ENCODE results near the gene COL20A1.

GRCh38 chr20:63264000-63264399 lies 29.0 kb upstream of the COL20A1 start:
- no peak for TF ChIP-seq CTCF (IDR thresholded peaks at IDR 0.05; ENCODE audit: low read depth, low read length)
- no peak for TF ChIP-seq POLR2A (IDR thresholded peaks at IDR 0.05; ENCODE audit: extremely low read depth, insufficient read length)

Data from NB4 (cell line).